Measurements from ENCODE around the gene KIF26A. TPM values are rescaled to one million over a fixed set of nuclear protein-coding genes. Genes with fewer than 3 reads are reported as not detected.

The KIF26A gene
- total RNA-seq, 4 donors from 2014 or later, result 2.1 to 6.1 (median 4.6) TPM

DNA sequence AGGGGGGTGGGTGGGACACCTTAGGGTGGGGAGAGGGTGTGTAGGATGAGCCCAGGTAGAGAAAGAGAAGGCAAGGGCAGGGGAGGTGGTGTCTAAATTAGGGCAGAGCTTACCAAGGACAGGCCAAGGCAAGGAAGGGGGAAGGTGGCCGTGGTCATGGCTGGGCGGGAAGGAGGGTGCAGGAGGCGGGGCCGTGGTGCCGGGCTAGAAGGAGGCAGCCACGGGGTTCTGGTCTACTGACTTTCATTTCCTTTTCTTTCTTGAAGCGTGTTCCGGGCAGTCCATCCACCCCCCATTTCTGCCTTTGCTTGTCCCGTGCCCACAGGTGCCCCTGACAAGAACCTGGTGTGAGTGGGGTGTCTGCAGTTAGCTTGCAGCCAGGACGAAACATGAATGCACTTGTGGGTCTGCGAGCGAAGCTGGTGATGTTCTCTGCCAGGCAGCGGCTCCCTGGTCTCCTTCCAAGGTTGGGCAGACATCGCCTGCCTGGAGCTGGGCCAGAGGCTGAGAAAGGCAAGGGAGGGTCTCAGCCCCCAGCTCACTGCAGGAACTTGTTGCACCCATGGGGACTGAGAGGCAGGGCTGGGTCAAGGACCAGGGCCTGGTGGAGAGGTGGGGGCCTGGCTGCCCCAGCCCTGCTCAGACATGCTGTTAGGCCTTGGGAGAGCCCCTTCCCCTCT is 58.2 kb downstream of the KIF26A start:
- Histone ChIP-seq H3K27ac (no peak overlapping the region), H3K27me3 (peaks cover 50% of the 10 kb centered on the region), H3K9me3 (no peaks in the 10 kb centered on the region), H3K4me3 (no peak overlapping the region), H3K4me1 (peaks cover 14% of the 10 kb centered on the region), H3K36me3 (no peaks in the 10 kb centered on the region)
- DNase-seq (ENCODE audit: low spot score in 2 of 2), result no peak
- 31% methylated on average over 14 of the region's 14 CpGs for WGBS
- no peak for TF ChIP-seq POLR2A (IDR thresholded peaks at IDR 0.05)
- TF ChIP-seq, protein P1, sequence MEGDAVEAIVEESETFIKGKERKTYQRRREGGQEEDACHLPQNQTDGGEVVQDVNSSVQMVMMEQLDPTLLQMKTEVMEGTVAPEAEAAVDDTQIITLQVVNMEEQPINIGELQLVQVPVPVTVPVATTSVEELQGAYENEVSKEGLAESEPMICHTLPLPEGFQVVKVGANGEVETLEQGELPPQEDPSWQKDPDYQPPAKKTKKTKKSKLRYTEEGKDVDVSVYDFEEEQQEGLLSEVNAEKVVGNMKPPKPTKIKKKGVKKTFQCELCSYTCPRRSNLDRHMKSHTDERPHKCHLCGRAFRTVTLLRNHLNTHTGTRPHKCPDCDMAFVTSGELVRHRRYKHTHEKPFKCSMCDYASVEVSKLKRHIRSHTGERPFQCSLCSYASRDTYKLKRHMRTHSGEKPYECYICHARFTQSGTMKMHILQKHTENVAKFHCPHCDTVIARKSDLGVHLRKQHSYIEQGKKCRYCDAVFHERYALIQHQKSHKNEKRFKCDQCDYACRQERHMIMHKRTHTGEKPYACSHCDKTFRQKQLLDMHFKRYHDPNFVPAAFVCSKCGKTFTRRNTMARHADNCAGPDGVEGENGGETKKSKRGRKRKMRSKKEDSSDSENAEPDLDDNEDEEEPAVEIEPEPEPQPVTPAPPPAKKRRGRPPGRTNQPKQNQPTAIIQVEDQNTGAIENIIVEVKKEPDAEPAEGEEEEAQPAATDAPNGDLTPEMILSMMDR (IDR thresholded peaks at IDR 0.05), result no peak
- TF ChIP-seq POLR2AphosphoS5 (IDR thresholded peaks at IDR 0.05), result no peak
- TF ChIP-seq EP300 (IDR thresholded peaks at IDR 0.05), result no peak

GRCh38 chr14:104197449-104198247 is 59.3 kb downstream of the KIF26A start:
- no peaks in the 10 kb centered on the region for H3K9me3 ChIP-seq
- 95% methylated on average over 5 of the region's 5 CpGs for WGBS
- no peak overlapping the region for H3K27ac ChIP-seq
- H3K27me3 ChIP-seq, result peaks cover 59% of the 10 kb centered on the region
- no peak for DNase-seq (ENCODE audit: low spot score in 2 of 2)
- no peaks in the 10 kb centered on the region for H3K36me3 ChIP-seq
- no peak overlapping the region for H3K4me3 ChIP-seq
- H3K4me1 ChIP-seq, result peaks cover 19% of the 10 kb centered on the region
- TF ChIP-seq, protein P1 (IDR thresholded peaks at IDR 0.05), result no peak
- TF ChIP-seq POLR2A (IDR thresholded peaks at IDR 0.05) (no peak), POLR2AphosphoS5 (IDR thresholded peaks at IDR 0.05) (no peak), EP300 (IDR thresholded peaks at IDR 0.05) (no peak)

GRCh38 chr14:104199266-104199895 is 61.0 kb downstream of the KIF26A start:
- no peak for DNase-seq (ENCODE audit: low spot score in 2 of 2)
- Histone ChIP-seq H3K4me1 (peaks cover 19% of the 10 kb centered on the region), H3K4me3 (no peak overlapping the region), H3K9me3 (no peaks in the 10 kb centered on the region), H3K27me3 (peaks cover 65% of the 10 kb centered on the region), H3K27ac (no peak overlapping the region), H3K36me3 (no peaks in the 10 kb centered on the region)
- TF ChIP-seq POLR2A (IDR thresholded peaks at IDR 0.05), result no peak
- no peak for TF ChIP-seq EP300 (IDR thresholded peaks at IDR 0.05)
- TF ChIP-seq, protein P1 (IDR thresholded peaks at IDR 0.05), result no peak
- no peak for TF ChIP-seq POLR2AphosphoS5 (IDR thresholded peaks at IDR 0.05)
- 79% methylated on average over 11 of the region's 23 CpGs for whole genome bisulfite sequencing

DNA sequence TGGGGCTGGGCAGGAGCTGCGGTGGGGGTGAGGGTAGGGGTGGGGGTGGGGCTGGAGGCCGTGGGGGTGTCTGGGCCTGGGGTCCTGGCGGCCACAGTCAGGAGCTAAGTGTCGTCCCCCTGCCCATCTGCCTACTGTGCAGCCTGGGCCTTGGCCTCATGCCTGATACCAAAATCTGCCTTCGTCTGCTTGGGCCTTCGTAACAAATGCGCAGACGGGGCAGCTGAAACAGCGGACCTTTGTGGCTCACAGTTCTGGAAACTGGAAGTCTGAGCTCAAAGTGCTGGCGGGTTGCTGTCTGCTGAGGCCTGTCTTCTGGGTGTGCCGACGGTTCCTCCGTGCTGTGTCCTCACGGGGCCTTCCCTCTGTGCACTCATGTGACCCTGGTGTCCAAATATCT is 61.7 kb downstream of the KIF26A start:
- Histone ChIP-seq H3K9me3 (no peaks in the 10 kb centered on the region), H3K27me3 (peaks cover 58% of the 10 kb centered on the region), H3K27ac (no peak overlapping the region), H3K4me1 (peaks cover 19% of the 10 kb centered on the region), H3K36me3 (no peaks in the 10 kb centered on the region), H3K4me3 (no peak overlapping the region)
- no peak for DNase-seq (ENCODE audit: low spot score in 2 of 2)
- TF ChIP-seq, protein P1 (IDR thresholded peaks at IDR 0.05), result no peak
- TF ChIP-seq EP300 (IDR thresholded peaks at IDR 0.05) (no peak), POLR2A (IDR thresholded peaks at IDR 0.05) (no peak), POLR2AphosphoS5 (IDR thresholded peaks at IDR 0.05) (no peak)
- 67% methylated on average over 6 of the region's 14 CpGs for WGBS

DNA sequence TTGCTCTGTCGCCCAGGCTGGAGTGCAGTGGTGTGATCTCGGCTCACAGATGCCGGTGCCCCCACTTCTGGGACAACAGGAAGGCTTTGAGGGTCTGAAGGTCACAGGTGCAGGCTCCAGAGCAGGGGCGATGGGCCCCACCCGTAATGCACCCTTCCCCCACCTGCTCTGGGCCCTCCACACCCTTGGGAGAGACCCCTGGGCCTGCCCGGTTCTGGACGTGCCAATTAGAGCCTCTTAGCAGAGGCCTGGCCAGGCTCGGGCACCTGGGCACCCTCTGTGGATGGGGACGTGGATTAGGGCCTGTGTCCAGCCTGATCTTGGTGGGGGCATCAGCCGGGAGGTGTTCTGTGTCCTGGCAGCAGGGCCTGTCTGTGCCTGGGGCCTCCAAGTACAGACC is 62.2 kb downstream of the KIF26A start:
- 80% methylated on average over 7 of the region's 10 CpGs for WGBS
- H3K27me3 ChIP-seq, result peaks cover 53% of the 10 kb centered on the region
- TF ChIP-seq POLR2A (IDR thresholded peaks at IDR 0.05), result no peak
- TF ChIP-seq EP300 (IDR thresholded peaks at IDR 0.05), result no peak
- TF ChIP-seq, protein P1 (IDR thresholded peaks at IDR 0.05), result no peak
- TF ChIP-seq POLR2AphosphoS5 (IDR thresholded peaks at IDR 0.05), result no peak
- H3K27ac ChIP-seq, result no peak overlapping the region
- H3K4me1 ChIP-seq, result peaks cover 18% of the 10 kb centered on the region
- no peak overlapping the region for H3K4me3 ChIP-seq
- DNase-seq (ENCODE audit: low spot score in 2 of 2), result no peak
- no peaks in the 10 kb centered on the region for H3K36me3 ChIP-seq
- H3K9me3 ChIP-seq, result no peaks in the 10 kb centered on the region
